Measurements from ENCODE around the gene CLNK.

GRCh38 chr4:10605746-10606482, 78.7 kb downstream of the CLNK start:
- TF ChIP-seq CTCF (IDR thresholded peaks at IDR 0.05) = no peak
- no peak for TF ChIP-seq ZFX (IDR thresholded peaks at IDR 0.05; ENCODE audit: borderline replicate concordance)

Data from 22Rv1 (cell line).